GM12878 (cell line): Measurements from ENCODE around the gene PPP1R12B.
A peak's percentile ranks its signal among the peaks of the same experiment; 100 is the strongest.
"Not testable (repeated sequence)": the region's sequence is repeated elsewhere in the genome, so short reads cannot be mapped to it uniquely, and the experiment has no call there.

Experiments used
- CBFB ChIP-seq: IDR thresholded peaks from 2 replicates; pipeline ENCODE4 v1.6.1; 2016; ENCODE audit warnings: antibody characterized with exemption, low read depth
- CEBPB ChIP-seq, 2 experiments: fragments of 150-350 bp in 1 of 2; IDR thresholded peaks; 2 replicates each; pipeline ENCODE4 v1.6.1; 2012 to 2014; ENCODE audit warnings: low read depth in 2 of 2, low read length in 2 of 2, borderline replicate concordance in 1 of 2, inconsistent platforms in 1 of 2
- CTCF ChIP-seq, 3 experiments: IDR thresholded peaks in 2 of 3; conservative IDR thresholded peaks in 1 of 3; 2 replicates each; pipeline ENCODE4 v1.5.1; 2011; ENCODE audit warnings: low read depth in 3 of 3, low read length in 3 of 3, mild to moderate bottlenecking in 3 of 3, control low read depth in 2 of 3, moderate library complexity in 2 of 3, inconsistent platforms in 1 of 3, mixed read lengths in 1 of 3; ENCODE audit not compliant: control insufficient read depth in 2 of 3, insufficient read depth in 1 of 3; ENCODE audit errors: extremely low read depth in 1 of 3
- IRF3 ChIP-seq: fragments of 450-650 bp; IDR thresholded peaks from 2 replicates; pipeline ENCODE4 v1.6.1; 2014; ENCODE audit warnings: mild to moderate bottlenecking
- MTA3 ChIP-seq: IDR thresholded peaks from 2 replicates; pipeline ENCODE4 v1.6.1; 2012; ENCODE audit warnings: low read length, inconsistent platforms, borderline replicate concordance
- NFYB ChIP-seq: IDR thresholded peaks from 2 replicates; pipeline ENCODE4 v1.6.1; 2011; ENCODE audit warnings: low read depth, mild to moderate bottlenecking, low read length, improper control_type of control experiment, moderate library complexity; ENCODE audit not compliant: insufficient read depth
- NR2F1 ChIP-seq: fragments of 450-650 bp; conservative IDR thresholded peaks from 2 replicates; pipeline ENCODE4 v1.6.1; 2017; ENCODE audit warnings: mild to moderate bottlenecking
- POLR2A ChIP-seq: IDR thresholded peaks from 2 replicates; pipeline ENCODE4 v1.6.1; 2011; ENCODE audit warnings: low read depth, mild to moderate bottlenecking, low read length
- POLR2AphosphoS5 ChIP-seq: IDR thresholded peaks from 2 replicates; pipeline ENCODE4 v1.6.1; 2011; ENCODE audit warnings: mild to moderate bottlenecking, low read length, inconsistent platforms
- RFX5 ChIP-seq: IDR thresholded peaks from 2 replicates; pipeline ENCODE4 v1.6.1; 2011; ENCODE audit warnings: low read depth, low read length, improper control_type of control experiment
- TCF3 ChIP-seq: IDR thresholded peaks from 2 replicates; pipeline ENCODE4 v1.6.1; 2012; ENCODE audit warnings: low read depth, mild to moderate bottlenecking, low read length, borderline replicate concordance; ENCODE audit not compliant: insufficient read depth

GRCh38 chr1:202484032-202484431, 135.5 kb downstream of the PPP1R12B start:
- not testable (repeated sequence) for TF ChIP-seq CTCF (IDR thresholded peaks at IDR 0.05 in 2 of 3, conservative IDR thresholded peaks at IDR 0.05 in 1 of 3; ENCODE audit: control insufficient read depth in 2 of 3, extremely low read depth in 1 of 3, insufficient read depth in 1 of 3, low read depth in 3 of 3, low read length in 3 of 3); RFX5; NR2F1; CEBPB (IDR thresholded peaks at IDR 0.05; ENCODE audit: borderline replicate concordance in 1 of 2, low read depth in 2 of 2, low read length in 2 of 2); NFYB; TCF3; POLR2AphosphoS5; MTA3; IRF3; POLR2A
- peak; percentile 62; the same call in 1 of the 2 replicates for TF ChIP-seq CBFB
